HG03457 (cell line): Measurements from ENCODE around the gene DAGLA.
"Not testable (repeated sequence)": the region's sequence is repeated elsewhere in the genome, so short reads cannot be mapped to it uniquely, and the experiment has no call there.

Experiments
- ATAC-seq: cut with Tn5 transposase; IDR thresholded peaks from one replicate; pipeline ENCODE4 v1.9.1; 2021; ENCODE audit warnings: moderate number of reproducible peaks; ENCODE audit not compliant: unreplicated experiment

The DAGLA gene

DNA sequence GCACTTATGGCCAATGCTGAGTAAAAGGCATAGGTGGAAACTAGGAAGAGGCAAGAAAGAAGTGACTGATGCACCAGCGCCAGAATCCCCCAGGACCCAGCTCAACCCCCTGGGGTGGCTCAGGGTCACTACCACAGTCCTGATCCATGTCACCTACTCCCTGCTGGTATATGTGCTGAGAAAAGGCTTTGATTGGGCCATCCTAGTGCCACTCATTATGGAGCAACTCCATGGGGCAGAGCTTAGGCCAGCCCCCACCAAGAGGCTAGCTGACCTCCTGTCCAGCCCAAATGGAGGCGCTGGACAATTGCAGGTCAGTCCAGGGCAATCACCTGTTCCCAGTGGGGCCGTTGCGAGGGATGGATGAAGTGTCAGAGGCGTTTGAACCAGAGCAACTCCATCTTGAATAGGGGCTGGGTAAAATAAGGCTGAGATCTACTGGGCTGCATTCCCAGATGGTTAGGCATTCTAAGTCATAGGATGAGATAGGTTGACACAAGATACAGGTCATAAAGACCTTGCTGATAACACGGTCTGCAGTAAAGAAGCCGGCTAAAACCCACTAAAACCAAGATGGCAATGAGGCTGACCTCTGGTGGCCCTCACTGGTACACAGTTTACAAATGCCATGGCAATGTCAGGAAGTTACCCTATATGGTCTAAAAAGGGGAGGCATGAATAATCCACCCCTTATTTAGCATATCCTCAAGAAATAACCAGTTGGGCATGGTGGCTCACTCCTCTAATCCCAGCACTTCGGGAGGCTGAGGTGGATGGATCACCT is 20.6 kb upstream of the DAGLA start:
- ATAC-seq: no peak

DNA sequence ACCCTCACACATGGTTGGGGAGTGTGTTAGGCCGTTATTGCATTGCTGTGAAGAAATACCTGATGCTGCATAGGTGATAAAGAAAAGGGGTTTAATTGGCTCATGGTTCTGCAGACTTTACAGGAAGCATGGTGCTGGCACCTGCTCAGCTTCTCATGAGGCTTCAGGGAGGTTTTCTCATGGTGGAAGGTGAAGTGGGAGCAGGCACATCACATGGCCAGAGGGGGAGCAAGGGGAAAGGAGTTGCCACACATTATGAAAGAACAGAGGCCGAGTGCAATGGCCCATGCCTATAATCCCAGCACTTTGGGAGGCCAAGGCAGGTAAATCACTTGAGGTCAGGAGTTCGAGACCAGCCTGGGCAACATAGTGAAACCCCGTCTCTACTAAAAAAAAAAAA is 19.2 kb upstream of the DAGLA start:
- ATAC-seq: not testable (repeated sequence)

DNA sequence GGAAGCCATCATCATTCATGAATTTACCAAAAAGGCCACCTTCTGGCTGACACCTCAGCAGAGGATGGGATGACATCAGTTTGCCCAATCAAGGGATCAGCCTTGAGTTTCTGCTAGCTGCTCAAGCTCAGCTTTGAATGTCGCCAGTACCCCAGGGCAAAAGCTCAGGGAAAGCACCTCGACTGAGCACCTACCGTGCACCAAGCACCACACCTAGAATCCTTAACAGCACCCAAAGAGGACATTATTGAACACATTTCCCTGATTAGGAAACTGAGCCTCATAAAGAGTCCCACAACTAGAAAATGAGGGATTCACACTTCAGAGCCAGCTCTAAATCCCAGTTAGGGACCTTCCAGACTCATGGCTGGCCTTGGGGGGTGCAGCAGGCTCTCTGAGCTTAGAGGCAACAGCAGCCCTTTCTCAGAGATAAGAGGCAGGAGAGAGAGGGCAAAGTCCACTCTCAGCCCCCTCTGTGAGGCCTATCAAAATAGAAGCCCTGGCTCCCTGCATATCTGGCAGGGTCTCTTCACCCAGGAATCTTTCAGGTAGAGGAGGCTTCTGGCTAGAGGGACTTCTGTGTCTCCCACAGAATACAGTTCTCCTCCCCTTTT is 13.4 kb upstream of the DAGLA start:
- ATAC-seq: no peak

DNA sequence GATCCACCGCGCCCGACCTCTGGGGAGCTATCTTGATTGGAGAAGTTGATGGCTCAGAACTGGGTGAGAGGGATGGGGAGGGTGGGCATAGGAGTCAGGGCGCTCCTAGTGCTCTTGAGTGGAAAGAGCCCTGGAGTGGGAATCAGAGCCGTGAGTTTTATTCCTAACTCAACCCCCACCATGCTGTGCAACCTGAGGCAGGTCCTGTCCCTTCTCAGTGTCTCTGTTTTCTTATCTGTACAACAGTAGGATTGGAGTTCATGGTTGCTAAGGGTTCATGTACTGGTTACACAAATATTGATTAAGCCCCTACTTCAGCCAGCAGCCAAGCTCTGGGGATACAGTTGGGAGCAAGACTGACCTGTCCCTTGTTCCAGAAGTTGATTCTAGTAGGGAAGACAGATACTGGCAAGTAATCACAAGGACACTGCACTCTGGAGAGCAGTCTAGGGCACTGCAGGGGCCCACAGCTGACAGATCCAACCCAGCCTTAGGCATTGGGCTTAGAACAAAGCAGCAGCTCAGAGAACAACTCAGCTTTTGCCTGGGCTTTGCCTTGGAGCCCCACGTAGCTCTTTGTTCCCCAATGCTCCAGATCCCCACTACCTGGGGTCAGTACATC is 12.4 kb upstream of the DAGLA start:
- no peak for ATAC-seq

DNA sequence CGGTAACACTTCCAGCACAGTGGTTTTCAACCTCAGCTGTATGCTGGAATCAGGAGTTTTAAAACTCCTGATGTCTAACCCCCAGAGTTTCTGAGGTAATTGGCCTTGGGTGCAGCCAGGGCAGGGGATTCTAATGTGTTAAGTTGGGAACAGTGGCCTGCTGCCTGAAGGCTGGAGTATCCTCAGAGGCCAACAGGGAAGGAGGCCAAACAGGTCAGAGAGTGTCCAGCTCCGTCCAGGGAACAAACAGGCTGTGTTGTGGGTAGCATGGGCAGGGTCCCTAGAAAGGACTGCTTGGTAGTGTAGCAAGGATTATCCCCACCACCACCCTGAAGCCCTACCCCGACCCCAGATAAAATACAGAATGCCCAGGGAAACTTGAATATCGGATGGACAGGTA is 10.8 kb upstream of the DAGLA start:
- no peak for ATAC-seq

DNA sequence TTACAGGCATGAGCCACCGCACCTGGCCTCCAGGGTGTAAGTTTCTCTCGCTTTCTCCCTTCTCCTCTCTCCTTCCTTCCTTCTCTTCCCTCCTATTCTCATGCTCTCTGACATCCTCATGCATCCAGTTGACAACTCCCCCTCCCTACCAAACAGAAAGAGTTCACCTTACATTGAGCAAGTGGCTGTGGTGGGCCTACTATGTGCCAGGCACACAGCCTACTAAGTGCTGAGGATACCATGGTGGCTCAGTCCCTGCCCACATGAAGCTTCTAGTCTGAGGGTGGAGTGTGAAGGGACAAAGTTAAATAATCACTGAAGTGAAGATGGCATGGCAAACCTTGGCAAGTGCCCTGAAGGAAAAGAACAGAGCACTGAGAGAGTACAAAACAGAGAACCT is 9.6 kb upstream of the DAGLA start:
- ATAC-seq: no peak

DNA sequence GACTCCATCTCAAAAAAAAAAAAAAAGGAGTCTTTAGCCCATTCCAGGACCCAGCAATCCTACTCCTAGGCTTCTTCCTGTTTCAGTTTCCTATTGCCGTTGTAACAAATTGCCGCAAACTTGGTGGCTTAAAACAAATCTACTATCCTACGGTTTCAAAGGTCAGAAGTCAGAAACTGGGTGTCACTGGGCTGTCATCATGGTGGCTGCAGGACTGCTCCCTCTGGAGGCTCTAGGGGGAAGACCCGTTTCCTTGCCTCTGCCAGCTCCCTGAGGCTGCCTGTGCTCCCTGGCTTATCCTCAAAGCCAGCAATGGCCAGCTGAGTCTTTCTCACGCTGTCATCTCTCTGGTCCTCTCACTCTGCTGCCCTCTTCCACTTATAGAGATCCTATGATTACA is 8.7 kb upstream of the DAGLA start:
- no peak for ATAC-seq

DNA sequence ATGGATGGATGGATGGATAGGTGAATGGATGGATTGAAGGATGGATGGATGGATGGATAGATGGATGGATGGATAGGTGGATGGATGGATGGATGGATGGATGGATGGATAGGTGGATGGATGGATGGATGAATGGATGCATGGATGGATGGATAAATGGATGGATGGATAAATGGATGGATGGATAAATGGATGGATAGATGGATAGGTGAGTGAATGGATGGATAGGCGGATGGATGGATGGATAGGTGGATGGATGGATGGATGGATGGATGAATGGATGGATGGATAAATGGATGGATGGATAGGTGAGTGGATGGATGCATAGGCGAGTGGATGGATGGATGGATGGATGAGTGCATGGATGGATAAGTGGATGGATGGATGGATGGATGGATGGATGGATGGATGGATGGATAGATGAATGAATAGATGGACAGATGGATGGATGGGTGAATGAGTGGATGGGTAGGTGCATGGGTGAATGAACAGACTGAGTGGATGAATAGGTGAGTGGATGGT is 6.2 kb upstream of the DAGLA start:
- not testable (repeated sequence) for ATAC-seq

DNA sequence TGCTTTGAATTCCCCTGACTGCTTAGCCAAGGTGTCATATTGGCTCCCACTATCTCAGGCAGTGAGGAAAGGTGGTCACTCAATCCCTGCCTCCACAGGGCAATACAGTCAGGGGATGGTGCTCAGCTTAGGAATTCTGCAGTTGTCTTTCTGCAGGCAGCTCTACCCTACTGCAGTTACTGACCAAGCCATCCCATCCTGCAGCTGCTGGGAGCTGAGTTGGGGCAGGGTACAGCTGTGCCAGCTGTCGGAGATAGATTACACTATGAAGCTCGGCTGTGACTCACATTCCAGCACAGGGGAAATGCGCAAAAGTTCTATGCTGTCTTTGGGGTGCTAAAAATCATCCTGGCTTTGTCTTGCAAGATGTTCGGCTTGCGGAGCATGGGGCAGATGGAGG is 4.4 kb upstream of the DAGLA start:
- ATAC-seq: no peak

DNA sequence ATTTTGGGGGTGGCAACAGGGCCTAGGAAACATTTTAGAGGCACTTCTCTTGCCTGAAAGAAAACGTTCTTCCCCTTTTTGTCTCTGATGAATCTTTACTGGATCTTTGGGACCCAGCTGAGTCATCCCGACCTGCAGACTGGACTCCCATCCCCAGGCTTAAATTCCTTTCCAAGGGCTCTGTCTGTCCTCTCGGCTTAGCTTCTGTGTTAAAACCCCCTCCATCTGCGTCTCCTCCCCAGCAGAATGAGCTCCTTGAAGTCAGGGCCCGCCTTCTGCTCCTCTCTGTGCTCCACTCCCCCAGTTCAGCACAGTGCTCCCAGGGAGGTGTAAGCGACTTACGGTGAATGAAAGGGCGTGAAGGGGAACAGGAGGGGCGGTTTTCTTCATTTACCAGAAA is 895 bp upstream of the DAGLA start:
- no peak for ATAC-seq

DNA sequence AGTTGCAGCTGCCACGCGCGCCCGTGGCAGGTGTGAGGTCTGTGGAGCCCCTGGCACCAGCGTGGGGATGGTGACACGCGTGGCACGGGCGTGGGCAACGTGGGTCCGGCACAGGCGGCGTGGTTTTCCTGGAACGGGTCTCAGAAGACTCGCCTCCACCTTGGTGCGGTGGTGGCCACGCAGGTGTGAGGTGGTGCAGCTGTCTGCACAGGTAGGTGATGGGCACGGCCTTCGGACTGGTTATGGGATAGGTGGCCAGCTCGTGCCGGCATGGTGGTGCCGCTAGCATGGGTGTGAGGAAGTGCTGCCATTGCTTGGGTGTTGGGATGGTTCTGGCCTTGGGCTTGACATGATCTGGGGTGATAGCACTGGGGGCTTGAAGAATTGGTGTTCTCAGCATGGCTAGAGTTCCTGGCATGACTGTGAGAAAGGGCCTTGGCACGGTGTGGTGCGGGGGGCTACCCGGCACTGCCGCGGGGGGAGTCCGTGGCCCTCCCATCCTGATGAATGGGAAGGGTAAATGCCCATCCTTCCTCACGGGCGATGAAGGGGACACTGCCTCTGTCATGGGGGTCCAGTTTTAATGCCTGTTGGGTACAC is 531 bp downstream of the DAGLA start:
- ATAC-seq: no peak

DNA sequence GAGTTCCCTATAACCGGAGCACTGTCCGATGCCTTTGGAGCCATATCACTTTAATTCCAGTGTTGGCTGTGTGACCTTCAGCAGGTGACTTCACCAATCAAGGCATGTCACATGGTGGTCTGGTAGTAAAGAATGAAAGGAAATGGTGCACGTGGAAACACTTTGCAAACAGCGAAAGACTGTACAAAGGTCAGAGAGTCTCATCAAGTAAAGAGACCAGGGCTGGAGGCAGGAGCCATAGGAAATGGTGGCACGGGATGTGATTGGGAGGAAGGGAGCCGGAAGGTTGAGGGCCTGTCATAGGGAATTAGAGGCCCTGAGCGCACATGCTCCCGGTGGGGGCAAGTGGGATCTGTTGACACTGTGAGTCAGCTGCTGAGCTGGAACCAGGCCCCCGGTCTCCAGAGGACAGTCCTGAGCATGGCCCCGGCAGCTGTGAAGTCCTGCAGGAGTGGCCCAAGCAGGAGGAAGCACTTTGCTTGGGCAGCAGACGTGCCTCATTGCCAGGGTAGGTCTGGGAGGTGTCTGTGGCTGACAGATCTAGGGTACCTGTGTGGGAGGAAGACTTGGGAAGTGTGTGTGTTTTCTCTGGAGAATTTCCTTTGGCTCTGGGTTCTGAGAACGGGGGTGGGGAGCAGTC is 2.0 kb downstream of the DAGLA start:
- ATAC-seq: no peak

DNA sequence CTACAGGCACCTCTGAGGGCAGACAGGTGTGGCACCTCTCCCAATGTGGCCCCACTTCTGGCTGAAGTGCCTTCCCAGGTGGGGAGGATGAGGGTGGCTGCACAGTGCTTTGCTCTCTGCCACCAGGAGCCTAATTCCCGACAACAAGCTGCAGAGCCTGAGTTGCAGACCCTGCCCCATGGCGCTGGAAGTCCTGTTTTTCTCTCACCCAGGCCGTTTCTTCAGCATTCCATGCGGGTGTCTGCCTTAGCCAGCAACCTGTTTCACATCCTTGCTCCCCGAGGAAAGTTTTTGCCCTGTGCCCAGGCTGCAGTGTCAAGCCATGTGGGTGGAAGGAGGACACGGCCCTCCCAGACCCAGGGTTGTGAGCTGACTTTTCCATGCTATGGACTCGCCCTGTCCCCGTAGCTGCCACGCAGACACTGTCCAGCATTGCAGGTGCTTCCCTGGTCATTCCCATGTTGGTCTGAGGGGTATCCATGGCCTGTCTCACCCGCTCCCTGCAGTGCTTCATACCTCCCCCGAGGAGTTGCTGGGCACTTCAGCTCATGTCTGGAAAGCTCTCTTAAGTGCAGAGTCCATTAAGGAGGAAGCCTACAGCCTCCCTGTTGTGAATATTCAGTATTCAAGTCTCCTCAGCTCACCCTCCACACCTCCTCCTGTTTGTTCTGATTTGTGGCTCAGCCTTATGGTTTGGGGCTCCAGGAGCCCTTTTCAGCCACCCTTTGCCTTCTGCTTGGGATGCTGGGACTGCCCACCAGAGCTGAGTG is 2.9 kb downstream of the DAGLA start:
- ATAC-seq: no peak

DNA sequence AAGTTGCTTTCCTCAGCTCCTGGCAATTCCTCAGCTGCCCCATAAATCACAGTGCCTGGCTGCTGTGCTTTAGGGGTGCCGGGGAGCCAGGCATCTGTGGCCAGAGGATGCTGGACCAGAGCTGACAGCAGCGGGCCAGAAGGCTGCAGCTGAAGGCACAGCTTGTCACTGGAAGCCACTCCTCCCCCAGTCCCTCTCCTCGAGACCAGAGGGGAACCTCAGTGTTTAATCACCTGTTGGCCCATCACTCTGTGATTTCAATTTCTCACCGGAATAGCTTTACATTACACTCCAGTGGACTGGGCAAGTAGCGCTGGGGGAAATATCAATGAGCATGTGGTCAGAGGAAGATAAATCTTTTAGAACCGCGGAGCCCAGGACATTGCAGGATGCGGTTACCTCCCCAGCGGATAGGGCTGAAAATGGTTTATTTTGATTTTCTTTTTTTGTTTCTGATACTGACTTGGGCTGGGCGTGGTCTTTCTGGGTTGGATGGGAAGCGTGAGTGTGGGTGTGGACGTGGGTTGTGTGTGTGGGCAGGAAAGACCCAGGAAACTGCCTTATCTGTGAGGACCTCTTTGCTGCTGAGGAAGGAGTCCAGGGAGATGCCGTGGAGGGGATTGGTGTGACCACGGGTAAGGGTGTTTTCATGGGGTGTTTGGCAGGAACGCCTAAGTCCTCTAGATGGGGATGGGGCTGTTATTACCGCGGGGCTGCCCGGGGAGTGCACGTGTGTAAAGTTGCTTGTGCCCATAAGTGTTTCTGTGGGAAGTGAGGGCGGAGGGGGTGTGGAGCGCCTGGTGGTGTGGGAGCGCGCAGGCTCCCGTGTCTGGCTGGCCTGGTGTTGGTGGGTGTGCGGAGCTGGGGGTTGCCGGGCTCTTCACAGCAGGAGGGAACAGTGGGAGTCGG is 4.0 kb downstream of the DAGLA start:
- ATAC-seq: no peak

DNA sequence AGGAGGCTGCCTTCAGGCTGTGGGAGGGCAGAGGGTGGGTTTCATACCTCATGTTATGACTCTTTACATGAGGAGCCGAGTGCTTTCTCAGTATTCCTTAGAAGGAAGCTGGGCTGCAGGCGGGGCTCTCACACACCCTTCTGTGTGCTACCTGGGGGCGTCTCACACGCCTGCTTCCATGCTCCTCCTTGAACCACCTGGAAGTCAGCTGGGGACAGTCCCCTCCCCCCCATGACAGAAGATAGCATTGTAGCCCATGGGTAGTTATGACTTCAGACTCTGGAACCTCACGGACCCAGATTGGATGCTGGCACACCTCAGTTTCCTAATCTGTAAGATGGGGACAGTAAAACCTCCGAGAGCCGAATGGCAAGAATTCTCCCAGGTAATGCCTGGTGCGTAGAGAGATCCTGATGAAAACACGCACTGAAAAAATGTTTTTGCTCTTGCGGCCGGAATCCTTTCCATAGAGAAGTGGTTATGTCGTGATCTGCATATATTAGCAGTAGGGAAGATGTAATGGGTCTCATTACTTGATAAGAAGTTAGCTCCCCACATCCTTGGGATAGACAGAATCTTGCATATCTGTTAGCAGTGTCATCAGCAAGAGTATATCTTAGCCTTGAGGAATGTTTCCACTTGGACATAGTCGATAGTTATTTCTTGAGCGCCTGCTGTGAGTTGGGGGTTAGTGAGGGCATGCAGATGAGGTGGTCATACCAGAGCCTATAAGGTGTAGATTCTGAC is 4.9 kb downstream of the DAGLA start:
- no peak for ATAC-seq

DNA sequence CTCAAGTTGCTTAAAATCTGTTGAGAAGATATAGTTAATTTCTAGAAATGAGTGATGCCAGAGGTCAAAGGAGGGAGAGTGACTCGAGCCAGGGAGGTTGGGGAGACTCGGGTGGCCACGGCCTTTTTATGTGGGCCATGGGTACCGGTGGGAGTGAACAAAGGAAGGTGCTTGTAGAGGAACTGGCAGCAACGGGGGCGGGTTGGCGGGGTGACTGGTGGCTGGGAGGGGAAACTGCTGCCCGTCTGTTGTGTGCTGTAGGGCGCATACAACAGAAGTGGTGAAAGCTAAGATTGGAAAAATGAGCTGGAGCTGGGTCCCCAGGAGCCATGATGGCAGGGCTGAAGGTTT is 5.4 kb downstream of the DAGLA start:
- ATAC-seq: no peak

DNA sequence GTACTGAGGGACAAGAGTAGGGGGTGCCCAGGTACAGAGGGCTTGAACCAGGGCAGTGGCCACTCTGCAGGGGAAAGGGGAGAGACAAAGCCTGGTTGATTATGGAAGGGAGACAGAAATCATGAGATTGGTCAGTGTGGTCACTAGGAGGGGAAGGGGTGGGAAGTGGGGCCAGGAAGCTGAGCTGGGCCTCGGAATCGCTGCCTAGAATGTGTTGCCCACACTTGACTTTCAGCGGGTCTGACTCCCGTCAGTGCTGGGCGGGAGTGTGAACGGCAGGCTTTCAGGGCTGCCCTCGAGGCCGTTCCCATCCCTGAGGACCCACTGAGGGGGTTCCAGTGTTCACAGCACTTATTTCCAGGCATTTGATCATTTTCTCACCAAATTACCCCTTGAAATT is 5.9 kb downstream of the DAGLA start:
- no peak for ATAC-seq

DNA sequence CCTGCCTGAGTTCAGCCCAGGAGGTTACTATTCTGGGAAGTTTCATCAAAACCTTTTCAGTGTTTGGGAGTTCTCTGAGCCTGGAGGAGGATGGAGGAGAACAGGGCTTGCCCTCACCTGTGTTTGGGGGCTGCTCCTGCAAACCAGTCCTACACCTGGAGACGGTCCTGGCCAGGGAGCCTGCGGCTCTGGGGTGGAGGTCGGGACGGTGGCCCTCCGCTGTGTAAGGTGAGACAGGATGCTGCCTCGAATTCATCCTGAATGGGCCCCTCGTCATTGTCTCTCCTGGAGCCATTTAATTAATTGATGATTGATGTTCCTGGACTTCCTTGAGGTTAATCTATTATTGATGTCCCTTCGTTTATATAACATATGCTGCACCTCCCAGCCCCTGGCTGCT is 6.3 kb downstream of the DAGLA start:
- no peak for ATAC-seq

DNA sequence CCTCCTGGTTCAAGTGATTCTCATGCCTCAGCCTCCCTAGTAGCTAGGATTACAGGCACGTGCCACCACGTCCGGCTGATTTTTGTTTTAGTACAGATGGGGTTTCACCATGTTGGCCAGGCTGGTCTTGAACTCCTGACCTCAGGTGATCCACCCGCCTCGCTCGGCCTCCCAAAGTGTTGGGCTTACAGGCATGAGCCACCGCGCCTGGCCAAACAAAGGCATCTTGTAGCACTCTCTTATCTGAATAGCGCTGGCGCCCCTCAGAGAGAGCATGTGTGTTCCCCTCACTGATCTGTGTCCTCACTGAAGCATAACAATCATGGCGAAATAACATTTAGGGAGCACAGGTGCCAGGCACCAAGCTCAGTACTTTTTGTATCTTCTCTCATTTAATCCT is 7.2 kb downstream of the DAGLA start:
- no peak for ATAC-seq
